H9 (cell line): Measurements from ENCODE around the gene SPDEF. TPM values are rescaled to one million over a fixed set of nuclear protein-coding genes. Genes with fewer than 3 reads are reported as not detected.

ENCODE experiments used
- DNase-seq: peaks from one replicate; pipeline ENCODE4 v3.0.0-alpha.2; 2017
- H2AFZ ChIP-seq: one replicate; pipeline ENCODE4 v1.6.1; 2013; ENCODE audit warnings: mild to moderate bottlenecking, low read length, control low read depth, moderate library complexity
- H2AK5ac ChIP-seq: 2 replicates; pipeline ENCODE4 v1.6.1; 2013; ENCODE audit warnings: low read length, control low read depth, mixed read lengths; ENCODE audit not compliant: insufficient read length
- H2BK120ac ChIP-seq: one replicate; pipeline ENCODE4 v1.6.1; 2013; ENCODE audit warnings: low read depth, mild to moderate bottlenecking, low read length, control low read depth, inconsistent platforms; ENCODE audit not compliant: poor library complexity, severe bottlenecking
- H2BK12ac ChIP-seq: 2 replicates; pipeline ENCODE4 v1.6.1; 2013; ENCODE audit warnings: low read length, control low read depth, mixed read lengths, low read depth; ENCODE audit not compliant: insufficient read length
- H2BK15ac ChIP-seq: 2 replicates; pipeline ENCODE4 v1.6.1; 2013; ENCODE audit warnings: low read depth, low read length, control low read depth
- H2BK20ac ChIP-seq: one replicate; pipeline ENCODE4 v1.6.1; 2013; ENCODE audit warnings: low read depth, mild to moderate bottlenecking, low read length, control low read depth, inconsistent platforms; ENCODE audit not compliant: poor library complexity, severe bottlenecking
- H2BK5ac ChIP-seq: 2 replicates; pipeline ENCODE4 v1.6.1; 2013; ENCODE audit warnings: low read length, control low read depth, mixed read lengths; ENCODE audit not compliant: insufficient read length
- H3K14ac ChIP-seq: 2 replicates; pipeline ENCODE4 v1.6.1; 2013; ENCODE audit warnings: low read length, control low read depth; ENCODE audit not compliant: insufficient read depth
- H3K18ac ChIP-seq: 2 replicates; pipeline ENCODE4 v1.6.1; 2013; ENCODE audit warnings: low read depth, mild to moderate bottlenecking, mixed read lengths, low read length, control low read depth; ENCODE audit not compliant: insufficient read length
- H3K23ac ChIP-seq: 2 replicates; pipeline ENCODE4 v1.6.1; 2013; ENCODE audit warnings: low read length, control low read depth, mixed read lengths, low read depth; ENCODE audit not compliant: insufficient read length
- H3K23me2 ChIP-seq: 2 replicates; pipeline ENCODE4 v1.6.1; 2013; ENCODE audit warnings: low read depth, mild to moderate bottlenecking, mixed read lengths, low read length, control low read depth; ENCODE audit not compliant: insufficient read length, poor library complexity, severe bottlenecking
- H3K27ac ChIP-seq: 2 replicates; pipeline ENCODE4 v1.5.1; 2013; ENCODE audit warnings: low read length, control low read depth, mixed read lengths, low read depth; ENCODE audit not compliant: insufficient read length
- H3K27me3 ChIP-seq: 2 replicates; pipeline ENCODE4 v1.6.1; 2013; ENCODE audit warnings: low read length, control low read depth, inconsistent platforms; ENCODE audit not compliant: insufficient read depth
- H3K4ac ChIP-seq: 2 replicates; pipeline ENCODE4 v1.6.1; 2013; ENCODE audit warnings: low read depth, mild to moderate bottlenecking, control low read depth, inconsistent platforms, low read length, moderate library complexity
- H3K4me1 ChIP-seq: 2 replicates; pipeline ENCODE4 v1.6.1; 2013; ENCODE audit warnings: low read length, control low read depth, inconsistent platforms; ENCODE audit not compliant: insufficient read depth
- H3K4me2 ChIP-seq: 2 replicates; pipeline ENCODE4 v1.6.1; 2013; ENCODE audit warnings: low read length, control low read depth, mixed read lengths; ENCODE audit not compliant: insufficient read length, insufficient read depth
- H3K56ac ChIP-seq: 2 replicates; pipeline ENCODE4 v1.6.1; 2013; ENCODE audit warnings: low read depth, mild to moderate bottlenecking, mixed read lengths, low read length, control low read depth; ENCODE audit not compliant: insufficient read length
- H3K79me1 ChIP-seq: 2 replicates; pipeline ENCODE4 v1.6.1; 2013; ENCODE audit warnings: low read depth, mild to moderate bottlenecking, moderate library complexity, low read length, control low read depth, inconsistent platforms; ENCODE audit not compliant: insufficient read depth, poor library complexity, severe bottlenecking
- H3K79me2 ChIP-seq: 2 replicates; pipeline ENCODE4 v1.6.1; 2013; ENCODE audit warnings: low read length, control low read depth, inconsistent platforms; ENCODE audit not compliant: insufficient read depth
- H3K9ac ChIP-seq: 2 replicates; pipeline ENCODE4 v1.6.1; 2013; ENCODE audit warnings: low read length, control low read depth, mixed read lengths; ENCODE audit not compliant: insufficient read length; ENCODE audit errors: extremely low read depth
- H3K9me3 ChIP-seq: one replicate; pipeline ENCODE4 v1.6.1; 2013; ENCODE audit warnings: low read depth, low read length, inconsistent platforms; ENCODE audit not compliant: control insufficient read depth
- H3T11ph ChIP-seq: one replicate; pipeline ENCODE4 v1.6.1; 2013; ENCODE audit warnings: mild to moderate bottlenecking, low read length, control low read depth, inconsistent platforms
- H4K20me1 ChIP-seq: one replicate; pipeline ENCODE4 v1.6.1; 2013; ENCODE audit not compliant: control insufficient read depth, insufficient read length, insufficient read depth
- H4K5ac ChIP-seq: 2 replicates; pipeline ENCODE4 v1.6.1; 2013; ENCODE audit warnings: low read depth, mild to moderate bottlenecking, mixed read lengths, low read length, control low read depth; ENCODE audit not compliant: insufficient read length
- H4K8ac ChIP-seq: replicated peaks from 2 replicates; pipeline ENCODE4 v1.6.1; 2013; ENCODE audit warnings: low read length, control low read depth, mixed read lengths, low read depth; ENCODE audit not compliant: insufficient read length
- H4K91ac ChIP-seq: 2 replicates; pipeline ENCODE4 v1.6.1; 2013; ENCODE audit warnings: low read depth, mild to moderate bottlenecking, moderate library complexity, mixed read lengths, low read length, control low read depth; ENCODE audit not compliant: insufficient read length
- H3K27ac Mint-ChIP-seq, 3 experiments: 2 replicates in 2 of 3; 3 replicates in 1 of 3; pipeline ENCODE4 v1.8.0; 2020 to 2021; ENCODE audit warnings: mixed read lengths in 3 of 3, mild to moderate bottlenecking in 1 of 3, moderate library complexity in 1 of 3
- H3K27me3 Mint-ChIP-seq: 2 replicates; pipeline ENCODE4 v1.8.0; 2021; ENCODE audit warnings: low read depth, mild to moderate bottlenecking, moderate library complexity, mixed read lengths
- H3K36me3 Mint-ChIP-seq, 3 experiments: 2 replicates in 2 of 3; 3 replicates in 1 of 3; pipeline ENCODE4 v1.8.0; 2020 to 2021; ENCODE audit warnings: low read depth in 3 of 3, mixed read lengths in 3 of 3; ENCODE audit not compliant: insufficient read depth in 1 of 3
- H3K4me1 Mint-ChIP-seq, 2 experiments: 2 replicates each; pipeline ENCODE4 v1.8.0; 2020; ENCODE audit warnings: mixed read lengths in 2 of 2
- H3K4me3 Mint-ChIP-seq, 2 experiments: 2 replicates in 1 of 2; 3 replicates in 1 of 2; pipeline ENCODE4 v1.8.0; 2020 to 2021; ENCODE audit warnings: mild to moderate bottlenecking in 2 of 2, mixed read lengths in 2 of 2, moderate library complexity in 1 of 2
- H3K9me3 Mint-ChIP-seq, 2 experiments: 2 replicates in 1 of 2; 3 replicates in 1 of 2; pipeline ENCODE4 v1.8.0; 2020; ENCODE audit warnings: mild to moderate bottlenecking in 2 of 2, mixed read lengths in 2 of 2, moderate library complexity in 1 of 2
- CTCF ChIP-seq: fragments of 200-600 bp; sonication (generic); conservative IDR thresholded peaks from 3 replicates; pipeline ENCODE4 v1.8.0; 2021; ENCODE audit warnings: antibody characterized with exemption, mild to moderate bottlenecking
- WGBS: extraction: QIAGEN DNeasy Blood & Tissue Kit; methylation state at CpG from one replicate; pipeline ENCODE4 v1.1.7; 2013; ENCODE audit warnings: missing lambda C conversion rate, low lambda C conversion rate, mixed read lengths; ENCODE audit not compliant: insufficient read length; ENCODE audit errors: extremely low coverage; 5-methylcytosine and 5-hydroxymethylcytosine counted together
- total RNA-seq: library from RNA; stranded (reverse); gene quantifications from 2 replicates; pipeline ENCODE4 v1.2.1, GENCODE V29; 2021

The SPDEF gene
- total RNA-seq, 1 experiment from 2014 or later = 0.15 TPM

DNA sequence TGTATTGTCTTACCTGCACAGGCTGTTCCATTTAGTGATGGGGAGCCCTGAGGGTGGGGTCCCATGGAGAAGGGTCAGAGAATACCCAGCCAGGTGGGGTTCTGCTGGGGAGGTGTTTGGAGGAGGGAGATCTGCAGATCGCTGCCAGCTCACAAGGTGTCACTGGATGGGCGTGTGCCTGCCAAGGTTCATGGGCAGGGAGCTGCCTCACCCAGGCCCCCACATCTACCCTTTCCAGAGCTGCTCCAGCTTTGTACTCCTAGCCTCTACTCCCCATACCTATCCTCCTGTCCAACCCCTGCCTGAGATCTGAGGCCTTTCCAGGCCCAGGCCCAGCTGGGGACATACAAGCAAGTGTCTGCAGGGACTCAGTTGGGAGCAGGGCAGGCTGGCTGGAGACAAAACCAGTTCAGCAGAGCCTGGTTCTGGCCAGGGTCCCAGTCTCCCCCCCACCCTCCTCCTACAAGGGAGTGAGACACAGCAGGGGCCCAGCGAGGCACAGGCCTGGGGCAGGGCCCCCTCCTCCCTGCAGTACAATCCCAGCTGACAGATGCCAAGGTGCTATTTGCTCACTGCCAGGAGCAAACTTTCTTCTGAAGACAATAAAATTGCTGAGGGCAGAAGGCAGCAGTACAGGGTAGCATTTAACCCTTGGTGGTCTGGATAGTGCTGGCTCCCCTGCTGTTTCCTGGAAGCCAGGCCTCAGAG, 19.7 kb downstream of the SPDEF start:
- Histone ChIP-seq H3K27me3 (no peaks in the 10 kb centered on the region), H4K8ac (no peak overlapping the region), H3K79me1 (no peaks in the 10 kb centered on the region), H3K23ac (no peak overlapping the region), H2BK12ac (no peak overlapping the region), H2BK120ac (no peak overlapping the region), H4K91ac (no peak overlapping the region), H3K4ac (no peak overlapping the region), H3K27ac (no peak overlapping the region), H2BK15ac (no peak overlapping the region), H2BK5ac (no peak overlapping the region), H3K79me2 (no peaks in the 10 kb centered on the region), H3K18ac (no peak overlapping the region), H4K20me1 (no peaks in the 10 kb centered on the region), H3K9ac (no peak overlapping the region), H3K4me2 (no peak overlapping the region), H4K5ac (no peak overlapping the region), H3K14ac (no peak overlapping the region), H3K9me3 (no peaks in the 10 kb centered on the region), H3K4me1 (no peaks in the 10 kb centered on the region), H3T11ph (no peak overlapping the region), H3K23me2 (no peaks in the 10 kb centered on the region), H2AFZ (no peak overlapping the region), H2AK5ac (no peak overlapping the region), H3K56ac (no peak overlapping the region), H2BK20ac (no peak overlapping the region)
- no peak for TF ChIP-seq CTCF
- Mint-ChIP-seq H3K4me1 (peaks cover 5 to 35% of the 10 kb centered on the region in 2 experiments), H3K27ac (no peak overlapping the region), H3K36me3 (no peaks in the 10 kb centered on the region), H3K9me3 (no peaks in the 10 kb centered on the region), H3K4me3 (no peak overlapping the region), H3K27me3 (no peaks in the 10 kb centered on the region; the same call in 1 of the 2 replicates)
- no peak for DNase-seq
- WGBS = no CpG with 5 or more reads among the region's 3 CpGs
